DMS79 (cell line): ENCODE data around the gene HMGB2.

Source experiments
- DNase-seq: peaks from one replicate; lab custom pipeline; 2025; lab: John Stamatoyannopoulos, UW

Gene HMGB2

GRCh38 chr4:173288296-173288695, 45.9 kb downstream of the HMGB2 start:
- no peak for DNase-seq

GRCh38 chr4:173287486-173287885, 46.7 kb downstream of the HMGB2 start:
- DNase-seq = no peak

- no peak for DNase-seq
Measured at GRCh38 chr4:173284463-173284862, 49.7 kb downstream of the HMGB2 start.

- no peak for DNase-seq
Measured at GRCh38 chr4:173282626-173283025, 51.5 kb downstream of the HMGB2 start.

GRCh38 chr4:173282256-173282562, 51.9 kb downstream of the HMGB2 start:
- no peak for DNase-seq

- no peak for DNase-seq
Measured at GRCh38 chr4:173281406-173282255, 52.5 kb downstream of the HMGB2 start.
